Thyroid gland (tissue), 4 donors: ENCODE results near the gene FRMD4A. TPM values are rescaled to one million over a fixed set of nuclear protein-coding genes. Genes with fewer than 3 reads are reported as not detected.
"Not testable (repeated sequence)": the region's sequence is repeated elsewhere in the genome, so short reads cannot be mapped to it uniquely, and the experiment has no call there.

ENCODE experiments used
- DNase-seq, 2 donors: peaks; one replicate each; pipeline ENCODE4 v3.0.0-alpha.2; 2019
- H3K27ac ChIP-seq, 3 donors: fragments of 200-600 bp; sonication (generic); 1 replicate in 2 of 3; 2 replicates in 1 of 3; pipeline ENCODE4 v1.5.1; 2016 to 2019; ENCODE audit warnings: mild to moderate bottlenecking in 1 of 3, moderate library complexity in 1 of 3
- H3K27me3 ChIP-seq: fragments of 200-600 bp; sonication (generic); one replicate; pipeline ENCODE4 v1.5.1; 2019
- H3K36me3 ChIP-seq, 2 donors: fragments of 200-600 bp; sonication (generic); one replicate each; pipeline ENCODE4 v1.5.1; 2016 to 2019
- H3K4me1 ChIP-seq, 2 donors: fragments of 200-600 bp; sonication (generic); one replicate each; pipeline ENCODE4 v1.5.1; 2017 to 2019
- H3K4me3 ChIP-seq, 3 donors: fragments of 200-600 bp; sonication (generic); replicated peaks in 1 of 3; 1 replicate in 2 of 3; 2 replicates in 1 of 3; pipeline ENCODE4 v1.5.1; 2016; ENCODE audit warnings: mild to moderate bottlenecking in 1 of 3
- H3K9me3 ChIP-seq: fragments of 200-600 bp; sonication (generic); one replicate; pipeline ENCODE4 v1.5.1; 2017
- POLR2A ChIP-seq, 2 donors: fragments of 450-650 bp; IDR thresholded peaks; one replicate each; pipeline ENCODE4 v1.6.1; 2017; ENCODE audit warnings: antibody characterized with exemption in 2 of 2, mild to moderate bottlenecking in 2 of 2, moderate library complexity in 1 of 2
- WGBS, 2 donors: methylation state at CpG; one replicate each; pipeline ENCODE4 v1.1.5; 2017; 5-methylcytosine and 5-hydroxymethylcytosine counted together
- intact Hi-C: fragments of 100-400 bp; cut with DNase I; formaldehyde crosslinking; loops from one replicate; pipeline ENCODE4 v1.15.1; 2023
- total RNA-seq, 4 donors: library from RNA; depleted of rRNA; stranded (reverse); fragments of >200 nt; gene quantifications; one replicate each; pipeline ENCODE4 v1.2.3, GENCODE V29; 2016
- TF ChIP-seq, protein P1 (sequence below), 6 experiments: fragments of 200-600 bp in 3 of 6; fragments of 450-650 bp in 3 of 6; sonication (generic) in 3 of 6; IDR thresholded peaks; one replicate each; pipeline ENCODE4 v1.5.1; 2016 to 2019; ENCODE audit warnings: antibody characterized with exemption in 6 of 6, mild to moderate bottlenecking in 2 of 6, inconsistent platforms in 1 of 6, moderate library complexity in 1 of 6

Gene FRMD4A
- total RNA-seq, 4 donors from 2014 or later: 10.6 to 18.6 (median 16.3) TPM

DNA sequence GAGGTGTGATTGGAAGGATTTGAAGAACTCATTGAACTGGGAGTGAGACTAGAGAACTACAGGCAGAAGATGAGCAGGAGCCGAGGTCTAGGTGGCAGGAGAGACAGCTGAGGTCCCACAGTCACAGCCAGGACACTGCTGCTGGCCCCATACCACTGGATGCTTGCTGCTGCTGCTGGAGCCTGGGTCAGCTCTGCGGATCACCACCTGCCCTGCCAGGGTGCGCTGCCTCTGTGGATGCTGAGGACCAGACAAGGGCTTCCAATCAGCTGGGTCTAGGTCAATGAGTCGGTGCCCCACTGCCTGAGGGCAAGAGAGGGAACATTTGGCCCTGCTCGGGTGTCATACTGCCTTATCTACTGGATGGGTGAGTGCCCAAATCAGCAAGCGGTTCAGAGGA lies 94.4 kb downstream of the FRMD4A start:
- no peak overlapping the region for H3K27ac ChIP-seq
- H3K4me3 ChIP-seq: no peak overlapping the region
- intact Hi-C loops: no loop called here
- no peak for DNase-seq
- H3K4me1 ChIP-seq: no peaks in the 10 kb centered on the region
- 78 to 86% methylated on average over 6 of the region's 6 CpGs for WGBS, 2 donors
- H3K9me3 ChIP-seq: no peaks in the 10 kb centered on the region
- no peaks in the 10 kb centered on the region for H3K36me3 ChIP-seq
- H3K27me3 ChIP-seq: no peaks in the 10 kb centered on the region
- no peak for TF ChIP-seq POLR2A (IDR thresholded peaks at IDR 0.05)
- TF ChIP-seq, protein P1, sequence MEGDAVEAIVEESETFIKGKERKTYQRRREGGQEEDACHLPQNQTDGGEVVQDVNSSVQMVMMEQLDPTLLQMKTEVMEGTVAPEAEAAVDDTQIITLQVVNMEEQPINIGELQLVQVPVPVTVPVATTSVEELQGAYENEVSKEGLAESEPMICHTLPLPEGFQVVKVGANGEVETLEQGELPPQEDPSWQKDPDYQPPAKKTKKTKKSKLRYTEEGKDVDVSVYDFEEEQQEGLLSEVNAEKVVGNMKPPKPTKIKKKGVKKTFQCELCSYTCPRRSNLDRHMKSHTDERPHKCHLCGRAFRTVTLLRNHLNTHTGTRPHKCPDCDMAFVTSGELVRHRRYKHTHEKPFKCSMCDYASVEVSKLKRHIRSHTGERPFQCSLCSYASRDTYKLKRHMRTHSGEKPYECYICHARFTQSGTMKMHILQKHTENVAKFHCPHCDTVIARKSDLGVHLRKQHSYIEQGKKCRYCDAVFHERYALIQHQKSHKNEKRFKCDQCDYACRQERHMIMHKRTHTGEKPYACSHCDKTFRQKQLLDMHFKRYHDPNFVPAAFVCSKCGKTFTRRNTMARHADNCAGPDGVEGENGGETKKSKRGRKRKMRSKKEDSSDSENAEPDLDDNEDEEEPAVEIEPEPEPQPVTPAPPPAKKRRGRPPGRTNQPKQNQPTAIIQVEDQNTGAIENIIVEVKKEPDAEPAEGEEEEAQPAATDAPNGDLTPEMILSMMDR (IDR thresholded peaks at IDR 0.05): no peak

DNA sequence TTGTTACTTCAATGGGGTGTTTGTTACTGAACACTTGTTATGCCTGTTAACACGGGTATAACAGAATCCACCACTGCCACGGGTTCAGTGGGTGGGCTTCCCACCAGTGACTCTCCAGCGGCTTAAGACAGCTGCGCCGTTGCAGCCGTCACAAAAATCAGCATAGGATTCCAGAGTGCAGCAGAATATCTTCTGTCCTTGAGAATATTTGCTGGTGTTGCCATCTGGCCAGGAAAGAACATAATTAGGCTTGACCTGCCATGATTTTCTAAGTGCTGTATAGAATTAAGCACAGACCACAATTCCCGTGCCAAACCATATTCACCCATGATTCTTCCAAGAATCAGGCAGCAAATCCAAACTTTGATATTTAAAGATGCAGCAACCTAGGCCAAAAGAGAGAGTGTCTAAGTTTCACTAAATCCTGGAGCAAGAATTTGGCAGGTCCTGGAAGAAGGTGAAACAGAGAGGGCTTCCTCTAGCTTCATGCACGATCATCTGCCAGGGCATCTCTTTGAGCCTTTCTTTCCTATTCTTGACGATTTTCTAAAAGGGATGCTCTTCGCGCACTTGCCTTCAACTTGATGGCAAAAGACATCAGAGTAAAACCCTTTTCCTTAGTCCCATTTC lies 95.0 kb downstream of the FRMD4A start:
- TF ChIP-seq, protein P1 (IDR thresholded peaks at IDR 0.05): no peak
- TF ChIP-seq POLR2A (IDR thresholded peaks at IDR 0.05): no peak
- intact Hi-C loops: no loop called here
- Histone ChIP-seq H3K4me1 (no peaks in the 10 kb centered on the region), H3K4me3 (no peak overlapping the region), H3K27ac (no peak overlapping the region), H3K9me3 (no peaks in the 10 kb centered on the region), H3K27me3 (no peaks in the 10 kb centered on the region), H3K36me3 (no peaks in the 10 kb centered on the region)
- no peak for DNase-seq
- 78 to 90% methylated on average over 11 of the region's 11 CpGs for WGBS, 2 donors

DNA sequence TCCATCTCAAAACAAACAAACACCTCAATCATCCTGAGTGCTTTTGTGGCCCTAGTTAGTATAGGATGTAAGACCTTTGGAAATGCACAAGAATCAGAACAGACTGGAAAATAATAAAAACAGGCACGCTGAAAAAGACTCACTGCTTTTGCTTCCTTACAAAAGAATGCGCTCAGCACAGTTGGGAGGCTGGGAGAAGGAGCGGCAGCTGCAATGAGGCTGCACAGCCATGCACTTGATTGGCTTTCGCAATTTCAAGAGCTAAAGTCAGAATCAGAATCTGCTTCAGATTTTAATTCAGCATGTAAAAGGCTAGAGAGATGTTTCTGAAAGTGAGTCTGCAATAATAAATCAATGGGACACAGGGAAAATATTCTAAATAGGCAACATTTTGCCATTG lies 97.2 kb downstream of the FRMD4A start:
- no peak for TF ChIP-seq POLR2A (IDR thresholded peaks at IDR 0.05)
- TF ChIP-seq, protein P1 (IDR thresholded peaks at IDR 0.05): no peak
- Histone ChIP-seq H3K9me3 (no peaks in the 10 kb centered on the region), H3K4me3 (no peak overlapping the region), H3K36me3 (no peaks in the 10 kb centered on the region), H3K27ac (no peak overlapping the region), H3K27me3 (no peaks in the 10 kb centered on the region), H3K4me1 (no peaks in the 10 kb centered on the region)
- DNase-seq: no peak
- intact Hi-C loops: no loop called here
- WGBS, 2 donors: 72 to 76% methylated on average over 4 of the region's 4 CpGs

DNA sequence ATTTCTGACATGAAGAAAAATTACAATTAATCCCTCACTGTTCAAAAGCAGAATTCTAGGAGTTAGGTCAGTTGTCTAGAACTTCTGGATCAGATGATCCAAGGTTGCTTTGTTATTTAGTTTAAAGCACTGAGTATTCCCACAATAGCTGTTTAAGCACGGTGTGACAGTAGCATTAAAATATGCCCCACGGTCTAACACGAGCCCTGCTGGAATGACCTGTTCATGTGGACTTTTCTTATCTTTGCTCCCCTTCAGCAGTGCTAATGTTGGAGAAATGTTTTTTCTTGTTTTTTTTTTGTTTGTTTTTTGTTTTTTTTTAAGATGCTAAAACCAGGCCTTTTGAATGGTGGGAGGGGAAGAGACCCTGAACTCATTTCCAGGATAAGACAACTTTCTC lies 101.9 kb downstream of the FRMD4A start:
- DNase-seq, H3K9me3 ChIP-seq, H3K27ac ChIP-seq, intact Hi-C loops, H3K4me1 ChIP-seq, H3K27me3 ChIP-seq, H3K4me3 ChIP-seq, H3K36me3 ChIP-seq: not testable (repeated sequence)
- 77 to 81% methylated on average over 3 of the region's 3 CpGs for WGBS, 2 donors

DNA sequence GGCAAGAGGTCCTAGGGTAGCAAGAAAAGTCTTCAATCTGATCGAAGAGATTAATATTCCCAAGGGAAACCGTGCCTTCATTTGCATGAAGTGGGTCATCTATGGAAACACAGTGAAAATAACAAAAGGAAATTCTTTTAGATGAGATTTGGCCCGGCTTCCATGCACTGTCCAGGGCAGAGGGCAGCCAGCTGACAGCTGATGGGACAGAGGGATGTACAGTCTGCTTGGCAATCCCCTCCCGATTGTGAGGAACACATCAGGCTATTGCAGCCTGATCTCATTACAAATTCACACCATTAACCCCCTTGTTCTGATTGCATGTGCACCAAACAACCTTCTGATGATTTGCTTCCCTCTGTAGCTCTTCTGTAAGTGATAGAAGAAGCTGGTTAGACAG lies 105.3 kb downstream of the FRMD4A start:
- 62 to 69% methylated on average over 4 of the region's 4 CpGs for WGBS, 2 donors
- intact Hi-C loops: no loop called here
- DNase-seq: peak in 1 of 2 donors; percentile 1

More for the DNA sequence above, 105.3 kb downstream of the FRMD4A start:
- no peaks in the 10 kb centered on the region for H3K27me3 ChIP-seq
- no peaks in the 10 kb centered on the region for H3K36me3 ChIP-seq
- TF ChIP-seq, protein P1 (IDR thresholded peaks at IDR 0.05): no peak
- TF ChIP-seq POLR2A (IDR thresholded peaks at IDR 0.05): no peak
- no peak overlapping the region for H3K27ac ChIP-seq
- no peaks in the 10 kb centered on the region for H3K9me3 ChIP-seq
- H3K4me3 ChIP-seq: no peak overlapping the region
- no peaks in the 10 kb centered on the region for H3K4me1 ChIP-seq
